Mesenchymal stem cell (in vitro differentiated cells and primary cell): Measurements from ENCODE around the gene CD8B2.
"Not testable (repeated sequence)": the region's sequence is repeated elsewhere in the genome, so short reads cannot be mapped to it uniquely, and the experiment has no call there.

Source experiments
- DNase-seq: peaks from one replicate; pipeline ENCODE4 v3.0.0-alpha.2; 2013
- H2AFZ ChIP-seq: one replicate; pipeline ENCODE4 v1.6.1; 2013; ENCODE audit warnings: low read depth, mild to moderate bottlenecking, control low read depth, inconsistent platforms, low read length, moderate library complexity
- H2AK5ac ChIP-seq: 2 replicates; pipeline ENCODE4 v1.6.1; 2013; ENCODE audit warnings: low read length, moderate library complexity, mild to moderate bottlenecking, inconsistent platforms; ENCODE audit not compliant: severe bottlenecking
- H2BK120ac ChIP-seq: one replicate; pipeline ENCODE4 v1.6.1; 2013; ENCODE audit warnings: low read depth, mild to moderate bottlenecking, inconsistent platforms, low read length, moderate library complexity
- H2BK12ac ChIP-seq, 2 experiments: one replicate each; pipeline ENCODE4 v1.6.1; 2013; ENCODE audit warnings: inconsistent platforms in 2 of 2, low read length in 2 of 2, mild to moderate bottlenecking in 2 of 2, moderate library complexity in 2 of 2, control low read depth in 1 of 2
- H2BK15ac ChIP-seq: one replicate; pipeline ENCODE4 v1.6.1; 2013; ENCODE audit warnings: mild to moderate bottlenecking, low read depth, inconsistent platforms; ENCODE audit not compliant: poor library complexity, severe bottlenecking
- H2BK5ac ChIP-seq: 2 replicates; pipeline ENCODE4 v1.6.1; 2013; ENCODE audit warnings: low read depth, mild to moderate bottlenecking, low read length, control low read depth, inconsistent platforms; ENCODE audit not compliant: poor library complexity, severe bottlenecking
- H3K14ac ChIP-seq, 2 experiments: one replicate each; pipeline ENCODE4 v1.6.1; 2013; ENCODE audit warnings: inconsistent platforms in 2 of 2, low read length in 2 of 2, control low read depth in 1 of 2, mild to moderate bottlenecking in 1 of 2, moderate library complexity in 1 of 2
- H3K18ac ChIP-seq, 2 experiments: one replicate each; pipeline ENCODE4 v1.6.1; 2013; ENCODE audit warnings: inconsistent platforms in 2 of 2, low read length in 2 of 2, control low read depth in 1 of 2, low read depth in 1 of 2, mild to moderate bottlenecking in 1 of 2
- H3K23ac ChIP-seq, 2 experiments: one replicate each; pipeline ENCODE4 v1.6.1; 2013; ENCODE audit warnings: inconsistent platforms in 2 of 2, low read length in 2 of 2, mild to moderate bottlenecking in 2 of 2, moderate library complexity in 2 of 2, control low read depth in 1 of 2
- H3K27ac ChIP-seq: 2 replicates; pipeline ENCODE4 v1.5.1; 2013; ENCODE audit warnings: mild to moderate bottlenecking, moderate library complexity, low read length, control low read depth, inconsistent platforms; ENCODE audit not compliant: poor library complexity, severe bottlenecking
- H3K27me3 ChIP-seq, 2 experiments: 2 replicates each; pipeline versions ENCODE4 v1.6.1 to v1.7.0; 2013; ENCODE audit warnings: low read length in 2 of 2, mild to moderate bottlenecking in 2 of 2, moderate library complexity in 2 of 2, control low read depth in 1 of 2, inconsistent platforms in 1 of 2; ENCODE audit not compliant: control insufficient read depth in 1 of 2, insufficient read depth in 1 of 2
- H3K36me3 ChIP-seq, 2 experiments: 2 replicates each; pipeline versions ENCODE4 v1.6.1 to v1.7.0; 2013; ENCODE audit warnings: low read length in 2 of 2, control low read depth in 1 of 2, inconsistent platforms in 1 of 2, low read depth in 1 of 2, mild to moderate bottlenecking in 1 of 2; ENCODE audit not compliant: insufficient read depth in 2 of 2, control insufficient read depth in 1 of 2
- H3K4ac ChIP-seq, 2 experiments: one replicate each; pipeline ENCODE4 v1.6.1; 2013; ENCODE audit warnings: inconsistent platforms in 2 of 2, low read length in 2 of 2, mild to moderate bottlenecking in 2 of 2, moderate library complexity in 2 of 2, control low read depth in 1 of 2, low read depth in 1 of 2
- H3K4me1 ChIP-seq: 2 replicates; pipeline ENCODE4 v1.6.1; 2013; ENCODE audit warnings: low read depth, low read length, control low read depth; ENCODE audit not compliant: control insufficient read depth, insufficient read depth
- H3K4me2 ChIP-seq: 2 replicates; pipeline ENCODE4 v1.6.1; 2013; ENCODE audit warnings: low read length, mild to moderate bottlenecking, inconsistent platforms; ENCODE audit not compliant: poor library complexity, severe bottlenecking
- H3K4me3 ChIP-seq, 2 experiments: 2 replicates each; pipeline versions ENCODE4 v1.5.1 to v1.7.0; 2013; ENCODE audit warnings: low read length in 2 of 2, mild to moderate bottlenecking in 2 of 2, control low read depth in 1 of 2, low read depth in 1 of 2; ENCODE audit not compliant: insufficient read depth in 1 of 2
- H3K79me1 ChIP-seq: replicated peaks from 2 replicates; pipeline ENCODE4 v1.6.1; 2013; ENCODE audit warnings: mild to moderate bottlenecking, control low read depth, low read length, inconsistent platforms; ENCODE audit not compliant: poor library complexity, severe bottlenecking
- H3K9ac ChIP-seq: 2 replicates; pipeline ENCODE4 v1.7.0; 2013; ENCODE audit warnings: mild to moderate bottlenecking, low read length, moderate library complexity
- H3K9me3 ChIP-seq: 2 replicates; pipeline ENCODE4 v1.7.0; 2013; ENCODE audit warnings: mild to moderate bottlenecking, low read length; ENCODE audit not compliant: control insufficient read depth
- H4K8ac ChIP-seq: one replicate; pipeline ENCODE4 v1.6.1; 2013; ENCODE audit warnings: inconsistent platforms, mild to moderate bottlenecking, low read length, moderate library complexity
- H4K91ac ChIP-seq: one replicate; pipeline ENCODE4 v1.6.1; 2013; ENCODE audit warnings: mild to moderate bottlenecking, low read length, inconsistent platforms
- WGBS: methylation state at CpG from one replicate; pipeline ENCODE4 v1.1.7; 2013; ENCODE audit warnings: mixed read lengths; 5-methylcytosine and 5-hydroxymethylcytosine counted together

The CD8B2 gene

DNA sequence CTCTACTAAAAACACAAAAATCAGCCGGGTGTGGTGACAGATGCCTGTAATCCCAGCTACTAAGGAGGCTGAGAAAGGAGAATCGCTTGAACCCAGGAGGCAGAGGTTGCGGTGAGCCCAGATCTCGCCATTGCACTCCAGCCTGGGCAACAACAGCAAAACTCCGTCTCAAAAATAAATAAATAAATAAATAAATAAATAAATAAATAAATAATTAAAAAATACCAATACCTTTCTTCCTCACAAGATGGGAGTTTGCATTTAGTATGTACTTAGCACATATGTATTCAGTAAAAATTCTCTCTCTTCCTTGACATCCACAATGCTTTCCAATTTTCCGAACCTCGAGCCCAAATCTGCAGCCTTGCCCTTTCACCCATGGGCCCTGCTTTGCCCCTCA lies 13.2 kb downstream of the CD8B2 start:
- not testable (repeated sequence) for H2BK12ac ChIP-seq, H3K4ac ChIP-seq, H3K14ac ChIP-seq, DNase-seq, H3K27ac ChIP-seq, H2AFZ ChIP-seq, H2AK5ac ChIP-seq, H3K4me3 ChIP-seq, H3K9ac ChIP-seq, H3K18ac ChIP-seq, H3K36me3 ChIP-seq, H2BK120ac ChIP-seq, H4K8ac ChIP-seq, H2BK15ac ChIP-seq, H3K23ac ChIP-seq, H3K27me3 ChIP-seq, H3K4me2 ChIP-seq, H3K9me3 ChIP-seq, H3K4me1 ChIP-seq, H2BK5ac ChIP-seq, H3K79me1 ChIP-seq, H4K91ac ChIP-seq
- no CpG with 5 or more reads among the region's 7 CpGs for WGBS

DNA sequence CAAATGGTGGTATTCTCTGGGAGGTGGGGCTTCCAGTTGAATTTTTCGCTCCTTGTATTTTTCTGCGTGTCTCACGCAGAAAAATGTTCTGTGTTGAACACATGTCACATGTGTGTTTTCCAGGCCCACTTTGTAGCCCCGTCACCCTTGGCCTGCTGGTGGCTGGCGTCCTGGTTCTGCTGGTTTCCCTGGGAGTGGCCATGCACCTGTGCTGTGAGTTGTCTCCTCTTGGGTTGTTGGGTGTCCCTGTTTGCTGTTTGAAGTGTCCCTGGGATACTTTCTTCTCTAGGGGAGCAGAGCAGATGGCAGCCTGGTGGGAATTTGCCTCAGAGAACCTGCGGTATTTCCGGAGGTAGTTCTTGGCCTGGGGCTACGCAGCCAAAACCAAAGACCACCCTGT lies 15.2 kb downstream of the CD8B2 start:
- H3K4ac ChIP-seq, H3K4me2 ChIP-seq, H2BK12ac ChIP-seq, H3K36me3 ChIP-seq, H3K23ac ChIP-seq, H4K91ac ChIP-seq, H3K14ac ChIP-seq, H2BK120ac ChIP-seq, H3K4me1 ChIP-seq, H3K4me3 ChIP-seq, H3K9ac ChIP-seq, H3K18ac ChIP-seq, H3K27ac ChIP-seq, H4K8ac ChIP-seq, H2AFZ ChIP-seq, H3K27me3 ChIP-seq, H3K9me3 ChIP-seq, H2AK5ac ChIP-seq, H2BK15ac ChIP-seq, DNase-seq, H2BK5ac ChIP-seq, H3K79me1 ChIP-seq: not testable (repeated sequence)
- 89% methylated on average over 8 of the region's 8 CpGs for WGBS

DNA sequence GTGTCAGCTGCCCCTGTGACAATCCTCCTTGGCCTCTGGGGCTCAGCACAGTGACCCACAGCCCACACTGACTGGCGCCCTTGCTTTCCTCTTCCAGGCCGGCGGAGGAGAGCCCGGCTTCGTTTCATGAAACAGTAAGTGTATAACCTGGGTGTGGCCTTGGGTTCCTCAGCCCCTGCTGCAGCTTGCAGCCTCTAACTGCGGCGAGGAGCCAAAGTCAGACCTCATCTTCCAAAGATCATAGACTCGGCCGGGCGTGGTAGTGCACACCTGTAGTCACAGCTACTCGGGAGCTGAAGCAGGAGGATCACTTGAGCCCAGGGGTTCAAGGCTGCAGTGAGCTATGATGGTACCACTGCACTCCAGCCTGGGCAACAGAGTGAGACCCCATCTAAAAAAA lies 17.0 kb downstream of the CD8B2 start:
- not testable (repeated sequence) for H3K9ac ChIP-seq, H3K4me1 ChIP-seq, H2AK5ac ChIP-seq, H3K4me3 ChIP-seq, H4K91ac ChIP-seq, H2BK120ac ChIP-seq, H3K9me3 ChIP-seq, H2BK15ac ChIP-seq, H2BK5ac ChIP-seq, H2BK12ac ChIP-seq, H3K36me3 ChIP-seq, H3K23ac ChIP-seq, H2AFZ ChIP-seq, H4K8ac ChIP-seq, H3K79me1 ChIP-seq, H3K4ac ChIP-seq, H3K18ac ChIP-seq, H3K27ac ChIP-seq, DNase-seq, H3K14ac ChIP-seq, H3K27me3 ChIP-seq, H3K4me2 ChIP-seq
- WGBS: 86% methylated on average over 6 of the region's 11 CpGs

DNA sequence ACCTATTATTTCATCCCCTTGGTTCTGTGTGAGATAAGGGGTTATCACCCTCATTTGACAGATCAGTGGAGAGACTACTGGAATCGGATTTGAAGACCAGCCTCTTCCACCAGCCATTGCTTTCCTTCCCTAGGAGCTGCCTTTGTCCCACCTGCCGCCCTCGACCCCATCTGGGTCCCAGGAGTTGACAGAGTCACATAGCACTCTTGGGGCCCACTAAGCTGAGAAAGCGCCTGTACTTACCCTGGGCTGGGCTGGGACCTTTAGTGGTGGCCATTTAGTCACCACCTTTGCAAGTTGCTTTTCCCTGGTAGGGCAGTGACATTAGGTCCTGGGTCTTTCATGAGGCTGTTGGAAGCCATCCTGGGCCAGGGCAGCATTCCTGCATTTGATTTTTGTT lies 17.6 kb downstream of the CD8B2 start:
- H4K91ac ChIP-seq, H3K4me2 ChIP-seq, H3K4me1 ChIP-seq, H3K79me1 ChIP-seq, DNase-seq, H4K8ac ChIP-seq, H2AFZ ChIP-seq, H2BK5ac ChIP-seq, H3K4me3 ChIP-seq, H3K27ac ChIP-seq, H3K36me3 ChIP-seq, H3K27me3 ChIP-seq, H3K23ac ChIP-seq, H2BK12ac ChIP-seq, H3K9ac ChIP-seq, H3K14ac ChIP-seq, H2BK120ac ChIP-seq, H2BK15ac ChIP-seq, H3K9me3 ChIP-seq, H3K4ac ChIP-seq, H2AK5ac ChIP-seq, H3K18ac ChIP-seq: not testable (repeated sequence)
- WGBS: 90% methylated on average over 4 of the region's 4 CpGs
